IPS-20b (cell line): ENCODE measurements around the gene HSD3B7.
A peak's percentile ranks its signal among the peaks of the same experiment; 100 is the strongest.

ENCODE experiments used
- H3K27ac ChIP-seq: one replicate; pipeline ENCODE4 v1.5.1; 2013; ENCODE audit warnings: low read length
- H3K27me3 ChIP-seq: 2 replicates; pipeline ENCODE4 v1.6.1; 2013; ENCODE audit warnings: mild to moderate bottlenecking, low read length, inconsistent platforms; ENCODE audit not compliant: insufficient read depth
- H3K36me3 ChIP-seq: 2 replicates; pipeline ENCODE4 v1.6.1; 2013; ENCODE audit warnings: low read depth, mild to moderate bottlenecking, inconsistent platforms, low read length, moderate library complexity; ENCODE audit not compliant: insufficient read depth
- H3K4me1 ChIP-seq: 2 replicates; pipeline ENCODE4 v1.6.1; 2013; ENCODE audit warnings: mild to moderate bottlenecking, control low read depth, inconsistent platforms, low read length, moderate library complexity; ENCODE audit not compliant: insufficient read depth
- H3K4me3 ChIP-seq: 2 replicates; pipeline ENCODE4 v1.5.1; 2013; ENCODE audit warnings: mild to moderate bottlenecking, low read length, inconsistent platforms
- H3K9ac ChIP-seq: 2 replicates; pipeline ENCODE4 v1.6.1; 2013; ENCODE audit warnings: low read depth, mild to moderate bottlenecking, inconsistent platforms, low read length, moderate library complexity
- H3K9me3 ChIP-seq: 2 replicates; pipeline ENCODE4 v1.6.1; 2013; ENCODE audit warnings: mild to moderate bottlenecking, low read depth, low read length, inconsistent platforms; ENCODE audit not compliant: insufficient read depth

Gene HSD3B7

GRCh38 chr16:31022544-31023251 lies 37.7 kb downstream of the HSD3B7 start:
- H3K4me1 ChIP-seq: no peaks in the 10 kb centered on the region
- no peaks in the 10 kb centered on the region for H3K36me3 ChIP-seq
- H3K4me3 ChIP-seq: no peak overlapping the region
- H3K27ac ChIP-seq: no peak overlapping the region
- no peak overlapping the region for H3K9ac ChIP-seq
- H3K27me3 ChIP-seq: no peaks in the 10 kb centered on the region
- H3K9me3 ChIP-seq: no peaks in the 10 kb centered on the region

DNA sequence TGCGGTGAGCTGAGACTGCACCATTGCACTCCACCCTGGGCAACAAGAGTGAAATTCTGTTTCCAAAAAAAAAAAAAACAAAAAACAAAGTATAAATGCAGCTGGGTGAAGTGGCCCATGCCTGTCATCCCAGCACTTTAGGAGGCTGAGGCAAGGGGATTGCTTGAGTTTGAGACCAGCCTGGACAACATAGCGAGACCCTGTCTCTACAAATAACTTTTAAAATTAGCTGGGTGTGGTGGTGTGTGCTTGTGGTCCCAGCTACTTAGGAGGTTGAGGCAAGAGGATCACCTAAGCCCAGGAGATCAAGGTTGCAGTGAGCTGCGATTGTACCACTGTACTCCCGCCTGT lies 38.2 kb downstream of the HSD3B7 start:
- no peak overlapping the region for H3K9ac ChIP-seq
- H3K27ac ChIP-seq: no peak overlapping the region
- no peaks in the 10 kb centered on the region for H3K9me3 ChIP-seq
- no peak overlapping the region for H3K4me3 ChIP-seq
- no peaks in the 10 kb centered on the region for H3K4me1 ChIP-seq
- H3K27me3 ChIP-seq: no peaks in the 10 kb centered on the region
- H3K36me3 ChIP-seq: no peaks in the 10 kb centered on the region

DNA sequence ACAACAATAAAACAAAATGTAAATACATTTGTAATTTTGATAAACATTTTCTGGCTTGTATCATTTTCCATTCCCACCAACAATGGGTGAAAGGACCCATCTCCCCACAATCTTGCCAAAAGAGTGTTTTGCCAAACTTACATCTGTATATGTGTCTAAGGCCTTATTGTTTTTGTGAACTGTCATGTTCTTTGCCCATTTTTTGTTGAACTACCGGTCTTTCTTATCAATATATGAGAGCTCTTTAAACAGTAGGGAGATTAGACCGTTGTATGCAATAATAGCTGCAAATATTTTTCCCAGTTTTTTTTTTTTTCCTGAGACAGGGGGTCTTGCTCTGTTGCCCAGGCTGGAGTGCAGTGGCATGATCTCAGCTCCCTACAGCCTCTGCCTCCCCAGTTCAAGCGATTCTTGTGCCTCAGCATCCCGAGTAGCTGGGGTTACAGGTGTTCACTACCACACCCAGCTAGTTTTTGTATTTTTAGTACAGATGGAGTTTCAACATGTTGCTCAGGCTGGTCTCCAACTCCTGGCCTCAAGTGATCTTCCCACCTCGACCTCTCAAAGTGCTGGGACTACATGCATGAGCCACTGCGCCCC lies 38.7 kb downstream of the HSD3B7 start:
- H3K27me3 ChIP-seq: no peaks in the 10 kb centered on the region
- H3K9me3 ChIP-seq: no peaks in the 10 kb centered on the region
- no peak overlapping the region for H3K9ac ChIP-seq
- no peak overlapping the region for H3K27ac ChIP-seq
- no peaks in the 10 kb centered on the region for H3K36me3 ChIP-seq
- H3K4me3 ChIP-seq: no peak overlapping the region
- no peaks in the 10 kb centered on the region for H3K4me1 ChIP-seq

DNA sequence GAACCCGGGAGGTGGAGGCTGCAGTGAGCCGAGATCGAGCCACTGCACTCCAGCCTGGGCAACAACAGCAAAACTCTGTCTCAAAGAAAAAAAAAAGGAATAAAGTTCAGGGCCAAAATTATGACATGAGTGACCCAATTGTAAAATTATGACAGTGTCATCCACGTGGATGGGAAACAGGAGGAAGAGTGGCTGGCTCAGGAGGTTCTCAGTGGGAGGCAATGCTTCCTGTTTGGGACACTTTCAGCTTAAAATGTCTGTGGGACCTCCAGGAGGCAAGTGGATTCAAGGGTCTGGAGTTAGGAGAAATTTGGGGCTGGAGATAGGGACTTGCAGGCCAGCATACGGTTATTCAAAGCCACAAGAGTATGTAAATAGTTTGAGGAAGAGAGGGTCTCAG lies 40.3 kb downstream of the HSD3B7 start:
- Histone ChIP-seq H3K27ac (no peak overlapping the region), H3K9ac (no peak overlapping the region), H3K4me3 (no peak overlapping the region), H3K4me1 (no peaks in the 10 kb centered on the region), H3K27me3 (no peaks in the 10 kb centered on the region), H3K9me3 (no peaks in the 10 kb centered on the region), H3K36me3 (no peaks in the 10 kb centered on the region)

DNA sequence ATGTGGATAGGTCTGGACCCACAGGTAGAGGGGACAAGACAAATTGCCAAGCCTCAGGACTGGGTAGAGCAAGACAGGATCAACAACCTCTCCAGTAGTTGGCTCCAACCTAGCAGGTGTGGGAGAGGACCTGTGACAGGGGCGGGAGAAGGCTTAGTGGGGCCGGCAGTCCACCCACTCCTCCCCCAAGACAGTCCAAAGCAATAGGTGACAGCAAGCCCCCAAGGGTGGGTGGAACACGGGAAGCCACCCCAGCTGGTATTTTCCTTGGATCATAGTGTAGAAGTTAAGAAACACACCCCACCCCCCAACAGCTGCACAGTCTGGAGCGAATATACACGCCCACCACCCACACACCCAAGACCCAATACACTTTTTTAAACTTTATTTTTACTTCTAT lies 44.3 kb downstream of the HSD3B7 start:
- Histone ChIP-seq H3K27ac (no peak overlapping the region), H3K4me1 (no peaks in the 10 kb centered on the region), H3K9ac (no peak overlapping the region), H3K36me3 (no peaks in the 10 kb centered on the region), H3K9me3 (no peaks in the 10 kb centered on the region), H3K4me3 (no peak overlapping the region), H3K27me3 (no peaks in the 10 kb centered on the region; the same call in 1 of the 2 replicates)

DNA sequence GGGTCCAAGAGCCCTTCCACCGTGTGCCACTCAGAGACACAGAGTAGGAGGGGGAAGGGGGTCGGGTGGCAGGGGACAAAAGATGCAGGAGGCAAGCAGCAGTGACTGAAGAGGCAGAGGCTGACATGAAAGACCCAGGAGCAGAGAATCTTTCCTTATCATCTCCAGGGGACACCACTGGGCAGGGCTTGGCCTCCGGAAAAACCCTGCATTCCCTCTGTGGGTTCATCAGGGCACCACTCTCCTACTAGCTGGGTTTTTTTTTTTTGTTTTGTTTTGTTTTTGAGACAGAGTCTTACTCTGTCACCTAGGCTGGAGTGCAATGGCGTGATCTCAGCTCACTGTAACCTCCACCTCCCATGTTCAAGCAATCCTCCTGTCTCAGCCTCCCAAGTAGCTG lies 46.3 kb downstream of the HSD3B7 start:
- H3K36me3 ChIP-seq: peaks cover 5% of the 10 kb centered on the region; the same call in 1 of the 2 replicates
- H3K9me3 ChIP-seq: no peaks in the 10 kb centered on the region
- no peaks in the 10 kb centered on the region; the same call in 1 of the 2 replicates for H3K27me3 ChIP-seq
- no peak overlapping the region for H3K9ac ChIP-seq
- no peaks in the 10 kb centered on the region for H3K4me1 ChIP-seq
- no peak overlapping the region for H3K27ac ChIP-seq
- H3K4me3 ChIP-seq: no peak overlapping the region

DNA sequence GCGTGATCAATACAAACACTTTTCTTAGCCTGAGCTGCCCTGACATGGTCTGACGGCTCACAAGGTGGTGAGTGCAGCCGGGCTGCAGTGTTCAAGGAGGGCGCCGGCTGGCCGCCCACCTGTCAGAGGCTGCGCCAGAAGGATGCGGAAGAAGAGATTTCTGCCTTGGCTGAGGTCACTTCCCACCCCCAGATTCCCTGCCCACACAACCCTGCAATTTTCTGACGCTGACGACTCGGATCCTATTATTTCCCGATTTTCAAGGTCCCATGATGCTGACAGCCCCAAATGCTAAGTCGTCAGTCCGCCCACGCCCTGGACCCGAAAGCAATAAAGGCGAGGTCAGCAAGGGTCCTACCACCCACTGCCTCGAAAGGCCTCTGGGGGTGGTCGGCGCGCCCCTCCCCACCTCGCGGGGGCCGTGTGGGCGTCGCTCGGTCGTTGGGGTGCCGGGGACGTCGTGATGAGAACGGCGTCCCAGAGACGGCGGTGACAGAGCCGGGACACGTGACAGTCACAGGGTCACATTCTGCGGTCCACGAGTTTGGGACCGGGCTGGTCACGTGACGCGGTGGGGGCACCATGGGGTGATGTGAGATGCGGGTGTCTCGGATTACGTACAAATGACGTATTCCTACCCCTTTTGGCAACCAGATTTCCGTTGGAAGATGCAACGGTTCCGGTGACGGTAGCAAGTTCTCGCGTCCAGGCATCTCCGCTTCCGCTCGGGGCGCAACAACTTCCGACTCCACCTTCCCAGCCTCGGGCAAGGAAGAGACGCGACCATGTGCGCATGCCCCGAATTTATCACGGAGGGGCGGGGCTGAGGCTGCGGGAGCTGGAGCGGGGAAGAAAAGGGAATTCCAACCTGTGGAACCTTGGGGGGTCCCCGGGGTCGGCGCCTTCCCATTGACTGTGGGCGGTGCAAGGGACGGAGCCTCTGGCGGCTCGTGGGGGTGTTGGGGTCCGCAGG lies 48.0 kb downstream of the HSD3B7 start, which contains the start of gene STX4:
Gene STX4, plus strand, starts transcription at position 823 of the 973 bp plus-strand sequence. CDS start 248 bp downstream, outside the sequence.
- no peaks in the 10 kb centered on the region; the same call in 1 of the 2 replicates for H3K27me3 ChIP-seq
- peak within 1 kb of the TSS; percentile 73; the same call in 1 of the 2 replicates for H3K9ac ChIP-seq
- peaks cover 5% of the 10 kb centered on the region; the same call in 1 of the 2 replicates for H3K36me3 ChIP-seq
- H3K27ac ChIP-seq: peak within 1 kb of the TSS; percentile 38
- H3K9me3 ChIP-seq: no peaks in the 10 kb centered on the region
- H3K4me1 ChIP-seq: no peaks in the 10 kb centered on the region
- H3K4me3 ChIP-seq: peak within 1 kb of the TSS; percentile 82

- Histone ChIP-seq H3K9ac (peak overlapping the region; percentile 73; the same call in 1 of the 2 replicates), H3K9me3 (no peaks in the 10 kb centered on the region), H3K27ac (no peak overlapping the region), H3K4me1 (no peaks in the 10 kb centered on the region), H3K36me3 (peaks cover 5% of the 10 kb centered on the region; the same call in 1 of the 2 replicates), H3K27me3 (no peaks in the 10 kb centered on the region; the same call in 1 of the 2 replicates), H3K4me3 (peak overlapping the region; percentile 82)
Measured at GRCh38 chr16:31033709-31034492, 48.9 kb downstream of the HSD3B7 start.

DNA sequence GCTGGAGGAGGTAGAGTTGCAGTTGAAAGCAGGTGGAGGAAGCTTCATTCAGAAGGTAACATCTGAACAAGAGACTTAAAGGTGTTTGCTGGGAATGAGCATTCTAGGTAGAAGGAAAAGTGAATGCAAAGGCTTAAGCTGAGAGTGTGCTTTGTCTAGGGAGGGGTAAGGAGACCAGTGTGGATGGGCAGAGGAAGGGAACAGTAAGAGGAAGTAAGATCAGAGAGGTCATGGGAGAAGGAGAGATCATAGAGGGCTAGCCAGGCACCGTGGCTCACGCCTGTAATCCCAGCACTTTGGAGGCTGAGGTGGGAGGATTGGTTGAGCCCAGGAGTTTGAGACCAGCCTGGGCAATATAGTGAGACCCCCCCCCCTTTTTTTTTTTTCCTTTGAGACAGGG lies 51.7 kb downstream of the HSD3B7 start:
- no peak overlapping the region for H3K4me3 ChIP-seq
- peaks cover 5% of the 10 kb centered on the region; the same call in 1 of the 2 replicates for H3K36me3 ChIP-seq
- H3K4me1 ChIP-seq: no peaks in the 10 kb centered on the region
- no peak overlapping the region for H3K27ac ChIP-seq
- no peaks in the 10 kb centered on the region for H3K9me3 ChIP-seq
- H3K9ac ChIP-seq: no peak overlapping the region
- no peaks in the 10 kb centered on the region; the same call in 1 of the 2 replicates for H3K27me3 ChIP-seq
